Immature natural killer cell (primary cell): ENCODE measurements around the gene NUF2. TPM values are rescaled to one million over a fixed set of nuclear protein-coding genes. Genes with fewer than 3 reads are reported as not detected.

Source experiments
- DNase-seq, 3 donors: peaks; one replicate each; pipeline ENCODE4 v3.0.0; 2022; ENCODE audit warnings: mixed read lengths in 1 of 3
- H3K27ac Mint-ChIP-seq, 6 donors: one replicate each; pipeline ENCODE4 v1.8.0; 2020; ENCODE audit warnings: mixed read lengths in 6 of 6, mild to moderate bottlenecking in 5 of 6, inconsistent platforms in 4 of 6, moderate library complexity in 3 of 6
- H3K27me3 Mint-ChIP-seq, 3 donors: one replicate each; pipeline ENCODE4 v1.8.0; 2020 to 2021; ENCODE audit warnings: low read depth in 3 of 3, mild to moderate bottlenecking in 3 of 3, mixed read lengths in 3 of 3, moderate library complexity in 3 of 3, inconsistent platforms in 1 of 3
- H3K36me3 Mint-ChIP-seq, 3 donors: one replicate each; pipeline ENCODE4 v1.8.0; 2020; ENCODE audit warnings: mixed read lengths in 3 of 3, inconsistent platforms in 2 of 3, mild to moderate bottlenecking in 2 of 3
- H3K4me1 Mint-ChIP-seq, 2 donors: one replicate each; pipeline ENCODE4 v1.8.0; 2020; ENCODE audit warnings: inconsistent platforms in 2 of 2, mild to moderate bottlenecking in 2 of 2, mixed read lengths in 2 of 2, moderate library complexity in 1 of 2
- H3K4me3 Mint-ChIP-seq, 5 donors: one replicate each; pipeline ENCODE4 v1.8.0; 2020; ENCODE audit warnings: mild to moderate bottlenecking in 5 of 5, mixed read lengths in 5 of 5, inconsistent platforms in 3 of 5, moderate library complexity in 3 of 5
- H3K9me3 Mint-ChIP-seq, 6 donors: one replicate each; pipeline ENCODE4 v1.8.0; 2020; ENCODE audit warnings: mild to moderate bottlenecking in 6 of 6, mixed read lengths in 6 of 6, inconsistent platforms in 4 of 6, moderate library complexity in 3 of 6
- polyA plus RNA-seq, 3 donors: library from polyadenylated mRNA; unstranded; fragments of 300-500 nt; fragmentation: Illumina TruSeq; gene quantifications; one replicate each; pipeline ENCODE4 v1.2.3, GENCODE V29; 2021

The NUF2 gene
- polyA plus RNA-seq, 3 donors from 2014 or later, result 1.1 to 3.4 TPM; not detected in 1

DNA sequence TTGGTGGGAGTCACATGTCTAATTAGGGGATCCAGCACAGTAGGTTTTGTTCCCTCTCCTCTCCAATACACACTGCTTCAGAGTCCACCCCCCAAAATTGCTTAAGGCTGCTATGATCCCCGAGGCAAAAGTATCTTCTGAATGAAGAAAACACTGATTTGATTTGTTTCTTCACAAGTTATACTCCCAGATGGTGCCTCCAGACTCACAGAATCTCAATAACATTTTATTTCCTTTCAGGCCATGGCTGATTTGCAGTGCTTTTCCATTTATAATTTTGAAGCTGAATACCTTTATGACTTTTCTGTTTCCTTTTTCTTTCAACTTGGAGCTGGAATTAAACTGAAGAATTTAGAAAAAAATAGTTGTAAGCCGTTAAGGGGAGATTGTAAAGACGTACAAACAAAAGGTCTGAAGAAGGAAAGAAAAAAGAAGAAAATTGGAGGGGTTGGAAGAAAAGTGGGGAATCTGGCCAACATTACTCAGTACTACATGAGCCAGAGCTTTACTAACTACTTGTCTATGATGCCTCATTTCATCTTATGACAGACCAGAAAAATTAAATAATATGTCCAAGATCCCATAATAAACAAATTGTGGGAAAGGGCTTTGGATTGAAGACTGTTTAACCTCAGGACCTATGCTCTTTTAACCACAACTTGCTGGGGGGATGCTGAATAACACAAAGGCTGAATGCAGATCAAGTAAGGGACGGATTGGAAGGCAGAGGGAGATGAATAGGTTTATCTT is 75.9 kb downstream of the NUF2 start:
- H3K36me3 Mint-ChIP-seq, result peaks cover 0 to 3% (median 0%) of the 10 kb centered on the region in 3 donors
- no peaks in the 10 kb centered on the region for H3K9me3 Mint-ChIP-seq
- DNase-seq, result no peak
- no peaks in the 10 kb centered on the region for H3K4me1 Mint-ChIP-seq
- H3K27me3 Mint-ChIP-seq, result peaks cover 0 to 8% (median 3%) of the 10 kb centered on the region in 3 donors
- no peak overlapping the region for H3K4me3 Mint-ChIP-seq
- no peak overlapping the region for H3K27ac Mint-ChIP-seq

DNA sequence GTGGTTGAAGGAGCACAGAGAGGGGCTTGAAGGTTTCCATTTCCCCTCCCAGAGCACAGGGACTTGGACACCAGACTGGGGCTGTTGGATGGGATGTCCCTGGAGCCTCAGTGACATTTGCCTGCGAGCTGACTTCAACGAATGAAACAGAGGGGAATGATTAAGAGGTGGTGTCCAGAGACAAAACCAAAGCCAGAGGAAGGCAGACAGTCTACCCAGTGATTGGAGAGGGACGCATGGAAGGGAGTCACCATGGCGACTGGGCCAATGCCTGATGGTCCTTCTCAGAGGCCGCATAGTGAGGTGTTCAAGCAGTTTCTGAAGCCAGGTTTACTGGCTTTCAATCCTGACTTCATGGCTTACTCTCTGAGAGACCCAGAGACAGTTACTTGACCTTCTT is 77.2 kb downstream of the NUF2 start:
- H3K9me3 Mint-ChIP-seq, result no peaks in the 10 kb centered on the region
- H3K4me1 Mint-ChIP-seq, result no peaks in the 10 kb centered on the region
- H3K4me3 Mint-ChIP-seq, result no peak overlapping the region
- peaks cover 0 to 1% (median 0%) of the 10 kb centered on the region in 3 donors for H3K36me3 Mint-ChIP-seq
- H3K27me3 Mint-ChIP-seq, result peaks cover 0 to 5% (median 3%) of the 10 kb centered on the region in 3 donors
- no peak overlapping the region for H3K27ac Mint-ChIP-seq
- no peak for DNase-seq

DNA sequence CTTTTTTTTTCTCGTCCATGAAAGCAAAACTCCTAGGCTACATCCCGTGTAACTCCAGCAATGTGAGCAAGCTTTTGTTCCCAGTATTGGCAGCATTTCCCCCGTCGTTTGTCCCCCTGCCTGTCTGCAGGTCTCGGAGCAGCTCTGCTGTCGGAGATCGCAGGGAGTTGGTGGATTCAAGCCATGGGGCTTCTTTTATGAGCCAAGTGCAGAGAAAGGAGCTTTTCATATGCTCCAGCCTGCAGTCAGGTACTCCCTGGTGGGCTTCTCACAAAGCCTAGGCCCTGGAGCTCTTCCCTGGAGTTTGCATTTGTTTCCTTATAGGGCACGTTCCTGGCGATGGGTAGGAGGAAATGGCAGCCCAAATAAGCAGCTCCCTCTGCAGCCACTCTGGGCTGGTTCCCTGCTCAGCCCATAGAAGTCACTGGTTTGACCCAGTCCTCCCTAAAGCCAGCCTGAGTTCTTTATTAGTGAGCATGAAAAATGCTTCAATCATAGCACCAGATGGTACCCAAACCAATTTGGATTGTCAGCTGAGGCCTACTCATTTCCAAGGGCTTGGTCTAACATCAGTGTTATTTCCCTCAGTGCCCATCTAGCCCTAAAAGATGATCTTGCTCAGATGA is 78.3 kb downstream of the NUF2 start:
- Mint-ChIP-seq H3K4me1 (no peaks in the 10 kb centered on the region), H3K36me3 (no peaks in the 10 kb centered on the region)
- no peak for DNase-seq

DNA sequence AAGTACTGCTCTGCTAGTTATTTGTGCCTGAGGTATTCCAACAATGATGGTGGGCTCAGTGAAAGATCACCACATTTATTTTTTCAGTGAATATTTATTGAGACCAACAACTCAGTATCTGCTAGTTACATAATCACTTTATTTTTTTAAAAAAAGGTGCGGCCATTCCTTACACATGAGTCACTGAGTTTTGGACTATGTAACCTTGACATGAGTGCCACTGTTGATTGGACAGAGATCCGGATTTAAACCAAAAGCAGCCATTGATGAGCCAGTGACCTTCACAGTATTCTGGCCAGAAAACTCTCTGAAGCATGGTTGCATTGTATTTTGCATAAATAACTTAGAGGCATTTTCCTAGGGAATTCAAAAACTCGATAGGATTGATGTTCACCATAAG is 79.5 kb downstream of the NUF2 start:
- no peaks in the 10 kb centered on the region for H3K4me1 Mint-ChIP-seq
- no peak for DNase-seq
- H3K27me3 Mint-ChIP-seq, result peaks cover 0 to 3% (median 3%) of the 10 kb centered on the region in 3 donors
- H3K27ac Mint-ChIP-seq, result no peak overlapping the region
- H3K9me3 Mint-ChIP-seq, result no peaks in the 10 kb centered on the region
- no peaks in the 10 kb centered on the region for H3K36me3 Mint-ChIP-seq
- H3K4me3 Mint-ChIP-seq, result no peak overlapping the region

More for the DNA sequence above, 78.3 kb downstream of the NUF2 start:
- H3K27ac Mint-ChIP-seq, result no peak overlapping the region
- no peak overlapping the region for H3K4me3 Mint-ChIP-seq
- H3K27me3 Mint-ChIP-seq, result peaks cover 0 to 3% (median 3%) of the 10 kb centered on the region in 3 donors
- no peaks in the 10 kb centered on the region for H3K9me3 Mint-ChIP-seq

Other genes with a start within 250 kb of the NUF2 start
- gene RGS5, start 119.0 kb upstream of the NUF2 start, polyA plus RNA-seq, result 1 to 10 TPM in 2 of 3 donors, not detected in 1; 1.5 to 1.9 TPM